Neural progenitor cell (in vitro differentiated cells): ENCODE results near the gene DRAP1.

Experiments used
- CTCF ChIP-seq: fragments of 200-600 bp; sonication (generic); IDR thresholded peaks from 2 replicates; pipeline ENCODE4 v1.5.1; 2017; ENCODE audit warnings: antibody characterized with exemption, mild to moderate bottlenecking
- EZH2 ChIP-seq: fragments of 200-600 bp; sonication (generic); IDR thresholded peaks from 2 replicates; pipeline ENCODE4 v1.6.1; 2017; ENCODE audit warnings: antibody characterized with exemption, mild to moderate bottlenecking, moderate library complexity
- EZH2phosphoT487 ChIP-seq: fragments of 200-600 bp; sonication (generic); IDR thresholded peaks from 2 replicates; pipeline ENCODE4 v1.6.1; 2017; ENCODE audit warnings: antibody characterized with exemption

DNA sequence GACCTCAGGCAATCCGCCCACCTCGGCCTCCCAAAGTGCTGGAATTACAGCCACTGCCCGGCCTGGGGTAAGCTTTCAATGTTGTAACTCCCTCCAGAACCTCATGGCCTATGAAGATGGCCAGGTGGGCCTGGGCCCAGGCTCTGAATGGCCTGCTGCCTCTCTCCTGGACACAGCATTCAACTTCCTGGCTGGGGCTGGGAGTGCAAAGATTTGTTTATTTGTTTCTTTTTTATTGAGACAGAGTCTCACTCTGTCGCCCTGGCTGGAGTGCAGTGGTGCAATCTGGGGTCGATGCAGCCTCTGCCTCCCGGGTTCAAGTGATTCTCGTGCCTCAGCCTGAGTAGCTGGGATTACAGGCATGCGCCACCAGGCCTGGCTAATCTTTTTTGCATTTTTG is 25.5 kb downstream of the DRAP1 start:
- TF ChIP-seq EZH2phosphoT487 (no peak), CTCF (no peak), EZH2 (no peak)
